Fibroblast of skin of right biceps (primary cell): ENCODE data around the gene AOX1.
"Not testable (repeated sequence)": the region's sequence is repeated elsewhere in the genome, so short reads cannot be mapped to it uniquely, and the experiment has no call there.

Source experiments
- DNase-seq: peaks from one replicate; pipeline ENCODE4 v3.0.0-alpha.2; 2013

The AOX1 gene

GRCh38 chr2:200670313-200670712 is 84.5 kb downstream of the AOX1 start:
- DNase-seq, result no peak

GRCh38 chr2:200670751-200671150 is 84.9 kb downstream of the AOX1 start:
- no peak for DNase-seq

DNA sequence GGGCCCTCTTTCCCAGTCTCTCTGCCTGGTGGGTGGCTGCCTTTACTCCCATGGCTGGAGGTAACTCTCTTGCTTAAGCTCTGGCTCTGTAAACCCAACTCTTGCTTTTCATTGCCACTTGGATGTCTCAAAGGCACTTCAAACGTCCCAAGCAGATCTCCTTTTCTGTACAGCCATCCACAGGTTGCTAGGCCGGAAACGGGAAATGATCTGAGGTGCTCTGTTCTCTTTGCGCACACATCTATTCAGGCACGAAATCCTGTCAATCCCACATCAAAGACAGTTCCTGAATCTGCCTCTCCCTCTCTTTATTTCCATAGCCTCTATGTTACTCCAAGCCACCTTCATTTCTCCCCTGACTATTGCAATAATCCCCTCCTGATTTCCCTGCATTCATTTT is 87.4 kb downstream of the AOX1 start:
- no peak for DNase-seq

- DNase-seq, result no peak
Observed at GRCh38 chr2:200674837-200675236, 89.0 kb downstream of the AOX1 start.

- no peak for DNase-seq
Observed at GRCh38 chr2:200677171-200677570, 91.4 kb downstream of the AOX1 start.

- DNase-seq, result peak; percentile 44
Observed at GRCh38 chr2:200677721-200678532, 92.1 kb downstream of the AOX1 start.

DNA sequence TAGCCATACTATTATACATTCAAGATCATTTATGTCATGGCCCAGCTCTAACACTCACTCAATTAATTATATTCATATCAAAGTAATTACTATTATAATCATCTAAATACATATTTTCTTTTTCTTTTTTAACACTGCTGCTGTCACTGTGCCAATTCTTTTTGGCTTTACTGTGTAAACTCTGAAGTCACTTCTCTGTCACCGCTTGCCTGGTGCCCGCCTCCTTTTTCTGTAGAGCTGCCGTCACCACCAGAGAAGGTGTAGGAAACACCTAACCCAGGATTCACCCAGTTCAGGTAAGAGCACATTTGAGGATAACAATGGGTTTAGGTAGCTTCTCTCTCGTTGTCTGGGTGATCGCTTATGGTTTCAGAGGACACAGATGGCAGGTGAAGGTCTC is 93.3 kb downstream of the AOX1 start:
- DNase-seq, result no peak

DNA sequence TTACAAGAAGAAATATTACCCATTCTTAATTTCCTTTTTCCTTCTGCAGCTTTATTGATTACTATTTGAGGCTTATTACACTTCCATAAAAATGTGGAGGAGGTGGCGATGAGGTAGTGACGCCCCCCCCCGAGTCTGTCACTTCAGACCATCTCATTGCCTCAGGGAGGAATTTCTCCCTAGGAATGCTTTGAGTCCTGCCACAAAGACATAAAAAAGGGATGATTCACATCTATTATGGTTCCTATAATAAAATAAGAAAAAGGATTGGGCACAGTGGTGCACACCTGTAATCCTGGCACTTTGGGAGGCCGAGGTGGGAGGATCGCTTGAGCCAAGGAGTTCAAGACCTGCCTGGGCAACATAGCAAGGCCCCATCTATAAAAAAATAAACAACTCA is 93.7 kb downstream of the AOX1 start:
- DNase-seq, result no peak

DNA sequence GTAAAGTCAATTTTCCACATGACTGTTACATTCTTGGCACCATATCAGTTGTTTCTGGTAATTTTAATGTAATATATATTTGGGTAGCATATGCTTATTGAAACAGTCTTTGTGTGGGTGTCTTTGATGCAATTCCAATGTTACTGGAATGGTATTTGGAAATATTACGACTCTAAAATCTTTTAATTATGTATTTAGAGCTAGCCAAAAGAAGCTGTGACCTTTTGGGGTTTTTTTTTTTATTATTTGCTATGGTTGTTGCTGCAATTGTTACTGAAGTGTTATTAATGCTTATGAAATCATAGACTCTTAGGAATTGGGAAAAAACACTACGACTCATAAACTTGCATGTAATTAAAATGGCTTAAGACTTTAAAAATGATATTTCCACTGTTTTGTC is 95.9 kb downstream of the AOX1 start:
- DNase-seq, result no peak

- not testable (repeated sequence) for DNase-seq
Observed at GRCh38 chr2:200682407-200682806, 96.6 kb downstream of the AOX1 start.

GRCh38 chr2:200687922-200688920 is 102.4 kb downstream of the AOX1 start:
- no peak for DNase-seq

DNA sequence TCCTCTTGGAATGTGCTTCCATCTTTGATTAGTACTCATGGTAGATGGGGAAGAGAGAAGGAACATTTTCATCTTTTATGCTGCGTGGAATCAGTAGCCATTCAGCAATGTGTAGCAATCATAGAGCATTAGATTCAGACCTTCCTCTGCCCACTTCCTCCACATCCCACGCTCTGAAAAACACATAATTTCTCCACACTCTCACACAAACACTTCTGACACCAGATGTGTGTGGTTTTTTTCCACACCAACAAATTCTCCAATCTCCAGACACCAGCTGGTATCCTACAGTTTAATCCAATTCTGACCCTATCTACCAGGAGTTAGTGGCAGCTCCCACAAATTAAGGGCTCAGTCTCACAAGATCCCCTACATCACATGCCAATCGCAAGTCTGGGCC is 103.3 kb downstream of the AOX1 start:
- no peak for DNase-seq

DNA sequence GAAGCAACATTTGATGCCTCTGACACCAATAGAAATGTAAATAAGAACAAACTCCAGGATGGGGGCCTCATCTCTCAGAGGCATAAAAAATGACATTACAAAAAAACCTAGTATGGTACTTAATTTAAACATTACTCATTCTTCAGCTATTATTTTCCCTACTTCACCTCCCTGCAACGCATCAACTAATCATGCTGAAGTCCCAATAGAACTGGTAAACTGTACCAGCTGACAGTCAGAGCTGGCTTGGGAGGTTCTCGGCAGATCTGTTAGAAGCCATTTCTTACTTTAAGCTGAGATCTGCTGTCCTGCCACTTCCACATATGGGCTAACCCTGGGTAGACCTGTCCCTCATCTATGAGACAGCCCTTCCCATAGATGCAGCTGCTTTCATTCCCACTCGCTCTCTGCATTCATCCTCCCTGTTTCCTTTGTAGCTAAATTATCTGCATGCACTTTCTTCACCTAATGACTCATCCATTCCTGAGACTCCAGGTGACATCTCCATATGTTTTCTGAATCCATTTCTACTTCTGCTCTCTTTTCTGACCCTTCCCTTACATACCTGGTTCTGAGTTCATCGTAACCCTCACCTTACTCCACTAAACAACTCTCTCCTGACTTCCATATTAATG is 108.1 kb downstream of the AOX1 start:
- peak; percentile 59 for DNase-seq

- no peak for DNase-seq
Observed at GRCh38 chr2:200695191-200695590, 109.4 kb downstream of the AOX1 start.

DNA sequence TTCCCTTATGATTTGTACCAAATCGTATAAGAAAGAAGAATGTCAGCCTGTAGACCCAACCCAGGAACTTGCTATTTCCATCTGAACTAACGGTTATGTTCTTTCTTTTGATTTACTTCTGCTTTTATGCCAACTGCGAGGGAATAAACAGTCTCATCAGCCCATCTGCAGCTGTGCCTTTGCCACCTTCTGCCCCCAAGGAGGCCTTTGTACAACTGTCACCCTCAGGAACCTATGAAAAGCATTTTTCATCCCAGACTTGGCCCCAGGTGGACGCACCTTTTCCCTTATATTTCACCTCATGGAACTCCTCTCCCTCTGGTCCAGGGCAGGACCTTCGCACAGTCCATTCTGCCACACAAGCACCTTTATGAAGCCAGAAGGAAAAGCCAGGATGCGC is 109.8 kb downstream of the AOX1 start:
- DNase-seq, result no peak

DNA sequence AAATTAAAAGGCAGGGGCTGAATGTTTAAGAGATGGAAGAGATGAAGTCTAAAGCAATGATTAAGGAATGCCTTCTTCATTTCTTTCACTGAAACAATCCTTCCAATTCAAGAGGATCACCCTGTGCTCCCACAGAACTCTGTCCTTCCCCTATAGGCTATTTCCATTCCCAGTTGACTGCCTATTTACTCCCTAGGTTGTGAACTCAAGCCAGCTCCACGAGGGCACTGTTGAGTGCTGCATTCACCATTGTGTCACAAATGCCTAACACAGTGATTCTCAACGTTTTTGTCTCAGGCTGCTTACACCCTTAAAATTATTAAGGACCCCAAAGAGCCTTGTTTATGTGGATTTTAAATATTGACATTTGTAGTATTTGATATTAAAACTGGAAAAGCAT is 112.4 kb downstream of the AOX1 start:
- DNase-seq, result no peak

GRCh38 chr2:200699310-200699709 is 113.5 kb downstream of the AOX1 start:
- DNase-seq, result no peak

DNA sequence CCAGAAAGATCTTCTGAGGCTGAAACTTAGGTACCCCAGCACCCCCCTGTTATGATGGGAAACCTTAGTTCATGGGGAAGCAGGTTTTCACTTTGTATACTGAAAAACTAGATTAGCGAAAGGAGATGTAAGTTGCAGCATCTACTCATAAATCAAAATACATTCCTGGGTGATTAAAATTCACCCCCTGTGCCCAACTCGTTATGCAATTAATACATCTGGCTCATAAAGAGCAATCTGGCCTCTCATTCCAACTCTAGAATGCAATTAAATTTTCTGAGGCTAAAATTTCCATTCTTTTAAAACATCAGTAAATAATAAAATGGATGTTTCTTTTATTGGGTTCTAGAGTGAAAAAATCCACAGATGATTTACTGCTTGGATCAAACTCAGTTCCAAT is 115.0 kb downstream of the AOX1 start:
- DNase-seq, result no peak

DNA sequence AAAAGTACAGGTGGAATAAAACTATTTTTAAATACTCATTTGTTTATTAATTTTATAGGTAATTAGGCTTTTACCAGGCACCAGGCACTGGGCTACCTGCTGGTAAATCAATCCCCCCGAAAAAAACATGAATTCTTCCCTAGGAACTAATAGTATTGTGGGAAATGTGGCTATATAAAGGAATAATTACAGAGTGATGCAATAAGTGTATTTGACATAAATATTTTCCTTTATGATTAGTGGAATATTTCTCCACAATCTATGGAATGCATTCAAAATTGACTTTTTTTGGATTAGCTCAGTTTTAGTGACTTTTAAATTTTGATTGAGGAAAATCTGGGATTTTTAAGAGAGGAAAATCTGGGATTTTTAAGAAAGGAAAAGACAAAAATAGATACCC is 116.2 kb downstream of the AOX1 start:
- DNase-seq, result no peak

GRCh38 chr2:200702646-200703118 is 116.9 kb downstream of the AOX1 start:
- DNase-seq, result no peak

DNA sequence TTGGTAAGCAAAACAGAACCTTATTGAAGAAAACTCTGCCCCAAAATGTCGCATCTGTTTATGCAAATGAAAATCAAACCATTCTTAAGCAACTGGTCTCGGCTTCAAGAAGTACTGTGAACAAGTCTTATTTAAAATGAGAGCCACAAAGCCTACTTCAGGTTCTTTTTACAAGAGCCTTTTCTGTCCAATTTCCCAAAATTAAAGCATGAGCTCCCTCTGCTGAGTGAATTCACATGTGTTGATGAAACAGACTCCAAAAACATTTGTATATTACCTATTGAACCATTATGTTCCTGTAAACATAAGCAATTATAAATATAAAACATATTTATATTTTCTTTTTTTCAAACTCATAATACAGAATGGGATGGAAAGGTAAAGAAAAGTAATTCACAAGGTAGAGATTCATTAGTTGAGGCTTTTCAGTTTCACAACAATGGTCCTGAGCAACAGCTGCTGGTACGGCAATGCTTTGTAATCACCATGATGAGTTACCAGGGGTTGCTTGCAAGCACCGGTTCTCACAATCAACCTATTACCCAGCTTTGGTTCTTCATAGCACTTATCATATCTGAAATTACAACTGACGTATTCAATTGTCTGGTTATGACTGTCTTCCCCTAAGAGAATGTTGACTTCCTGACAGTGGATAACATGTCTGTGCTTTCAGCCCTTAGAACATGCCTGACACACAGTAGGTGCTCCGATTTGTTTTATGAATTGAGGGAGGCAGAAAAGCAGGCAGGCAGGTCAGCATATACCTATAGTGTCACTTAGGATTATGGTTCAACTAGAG is 117.5 kb downstream of the AOX1 start:
- peak; percentile 64 for DNase-seq

- no peak for DNase-seq
Observed at GRCh38 chr2:200703926-200704637, 118.3 kb downstream of the AOX1 start.
